ENCODE results near the gene GNG7.

GNG7 gene

DNA sequence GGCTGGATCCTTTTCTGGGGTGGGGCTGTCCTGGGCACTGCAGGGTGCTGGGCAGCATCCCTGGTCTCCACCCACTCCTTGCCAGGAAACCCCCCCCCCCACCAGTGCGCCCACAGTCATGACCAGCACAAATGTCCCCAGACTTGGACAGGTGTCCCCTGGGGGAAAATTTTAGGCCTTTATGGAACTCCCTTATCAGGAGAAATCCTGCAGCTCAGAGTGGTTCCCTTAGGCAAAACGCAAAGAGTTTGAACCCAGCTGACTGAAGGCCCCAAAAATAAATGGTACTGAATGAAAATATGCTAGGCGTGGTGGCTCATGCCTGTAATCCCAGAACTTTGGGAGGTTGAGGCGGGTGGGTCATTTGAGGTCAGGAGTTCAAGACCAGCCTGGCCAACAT lies 174.8 kb downstream of the GNG7 start:
- no peak overlapping the region for H3K4me2 ChIP-seq (ENCODE audit: low read length)
- 0 out of 2 replicates have a peak, but pooled peaks cover 3% of the 10 kb centered on the region for H3K27me3 ChIP-seq (ENCODE audit: low read depth, low read length)
- peaks cover 3% of the 10 kb centered on the region for H3K4me1 ChIP-seq (ENCODE audit: low read length)
- TF ChIP-seq, protein P1, sequence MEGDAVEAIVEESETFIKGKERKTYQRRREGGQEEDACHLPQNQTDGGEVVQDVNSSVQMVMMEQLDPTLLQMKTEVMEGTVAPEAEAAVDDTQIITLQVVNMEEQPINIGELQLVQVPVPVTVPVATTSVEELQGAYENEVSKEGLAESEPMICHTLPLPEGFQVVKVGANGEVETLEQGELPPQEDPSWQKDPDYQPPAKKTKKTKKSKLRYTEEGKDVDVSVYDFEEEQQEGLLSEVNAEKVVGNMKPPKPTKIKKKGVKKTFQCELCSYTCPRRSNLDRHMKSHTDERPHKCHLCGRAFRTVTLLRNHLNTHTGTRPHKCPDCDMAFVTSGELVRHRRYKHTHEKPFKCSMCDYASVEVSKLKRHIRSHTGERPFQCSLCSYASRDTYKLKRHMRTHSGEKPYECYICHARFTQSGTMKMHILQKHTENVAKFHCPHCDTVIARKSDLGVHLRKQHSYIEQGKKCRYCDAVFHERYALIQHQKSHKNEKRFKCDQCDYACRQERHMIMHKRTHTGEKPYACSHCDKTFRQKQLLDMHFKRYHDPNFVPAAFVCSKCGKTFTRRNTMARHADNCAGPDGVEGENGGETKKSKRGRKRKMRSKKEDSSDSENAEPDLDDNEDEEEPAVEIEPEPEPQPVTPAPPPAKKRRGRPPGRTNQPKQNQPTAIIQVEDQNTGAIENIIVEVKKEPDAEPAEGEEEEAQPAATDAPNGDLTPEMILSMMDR (IDR thresholded peaks at IDR 0.05; ENCODE audit: low read depth, low read length) = no peak
- no peak for TF ChIP-seq EZH2phosphoT487 (IDR thresholded peaks at IDR 0.05; ENCODE audit: low read depth)
- no peak overlapping the region for H3K9ac ChIP-seq (ENCODE audit: low read length)
- no peaks in the 10 kb centered on the region for H3K9me3 ChIP-seq (ENCODE audit: insufficient read depth, low read length)
- no peak overlapping the region for H3K27ac ChIP-seq (ENCODE audit: low read length)
- no peaks in the 10 kb centered on the region for H4K20me1 ChIP-seq (ENCODE audit: insufficient read depth, low read length)
- H2AFZ ChIP-seq (ENCODE audit: low read depth, low read length) = no peak overlapping the region
- H3K36me3 ChIP-seq (replicated peaks; ENCODE audit: low read depth, low read length) = no peaks in the 10 kb centered on the region
- H3K4me3 ChIP-seq (ENCODE audit: low read length) = no peak overlapping the region
- H3K79me2 ChIP-seq (ENCODE audit: low read length) = no peaks in the 10 kb centered on the region

- Histone ChIP-seq H3K9me3 (ENCODE audit: insufficient read depth, low read length) (no peaks in the 10 kb centered on the region), H3K4me2 (ENCODE audit: low read length) (no peak overlapping the region), H3K4me1 (ENCODE audit: low read length) (peaks cover 5% of the 10 kb centered on the region), H2AFZ (ENCODE audit: low read depth, low read length) (no peak overlapping the region), H3K79me2 (ENCODE audit: low read length) (no peaks in the 10 kb centered on the region), H4K20me1 (ENCODE audit: insufficient read depth, low read length) (no peaks in the 10 kb centered on the region), H3K9ac (ENCODE audit: low read length) (no peak overlapping the region), H3K27me3 (ENCODE audit: low read depth, low read length) (no peaks in the 10 kb centered on the region), H3K4me3 (ENCODE audit: low read length) (no peak overlapping the region), H3K36me3 (replicated peaks; ENCODE audit: low read depth, low read length) (no peaks in the 10 kb centered on the region), H3K27ac (ENCODE audit: low read length) (no peak overlapping the region)
- TF ChIP-seq, protein P1 (IDR thresholded peaks at IDR 0.05; ENCODE audit: low read depth, low read length) = no peak
- no peak for TF ChIP-seq EZH2phosphoT487 (IDR thresholded peaks at IDR 0.05; ENCODE audit: low read depth)
These were observed 175.3 kb downstream of the GNG7 start for GRCh38 chr19:2527171-2527570.

DNA sequence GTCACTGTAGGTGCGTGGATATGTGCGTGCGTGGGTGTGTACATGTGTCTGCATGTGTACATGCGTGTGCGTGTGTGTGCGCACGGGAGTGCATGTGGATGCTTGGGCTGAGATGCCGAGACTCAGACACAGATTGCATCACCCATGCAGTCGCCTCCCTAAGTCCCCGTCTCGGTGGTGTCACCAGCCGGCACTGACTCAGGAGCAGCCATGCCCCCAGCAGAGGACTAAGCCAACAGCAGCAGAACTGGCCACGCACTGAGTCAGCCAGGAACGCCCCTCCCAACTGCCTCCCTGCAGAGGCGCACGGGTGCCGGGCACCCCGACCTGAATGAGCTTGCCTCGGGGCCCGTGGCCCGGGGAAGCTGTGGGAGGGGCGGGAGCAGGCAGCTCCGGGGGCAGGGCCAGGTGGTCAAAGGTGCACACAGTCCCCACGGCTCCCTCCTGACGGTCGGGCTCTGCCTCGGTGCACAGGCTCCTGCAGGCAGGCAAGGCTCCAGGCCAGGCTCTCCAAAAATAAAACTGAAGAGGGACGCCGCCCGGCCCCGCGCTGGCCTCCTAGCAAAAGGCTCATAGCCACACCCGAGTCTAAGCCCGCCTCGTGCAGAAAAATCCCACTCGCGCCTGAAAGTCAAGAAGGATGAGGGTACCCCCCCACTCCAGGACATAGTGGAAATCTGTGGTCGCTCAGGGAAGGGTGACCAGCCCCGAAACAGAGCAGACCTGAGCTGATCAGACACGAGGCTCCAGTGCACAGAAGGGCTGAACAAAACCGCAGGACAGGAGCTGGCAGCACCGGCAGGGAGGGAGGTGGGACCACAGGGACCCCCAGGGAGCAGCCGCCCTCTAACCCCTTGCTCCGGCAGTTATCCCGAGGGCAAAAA lies 177.4 kb downstream of the GNG7 start:
- TF ChIP-seq, protein P1 (IDR thresholded peaks at IDR 0.05; ENCODE audit: low read depth, low read length) = no peak
- no peak for TF ChIP-seq EZH2phosphoT487 (IDR thresholded peaks at IDR 0.05; ENCODE audit: low read depth)
- Histone ChIP-seq H3K4me3 (ENCODE audit: low read length) (no peak overlapping the region), H3K4me2 (ENCODE audit: low read length) (no peak overlapping the region), H3K9ac (ENCODE audit: low read length) (no peak overlapping the region), H3K36me3 (replicated peaks; ENCODE audit: low read depth, low read length) (no peaks in the 10 kb centered on the region), H3K27ac (ENCODE audit: low read length) (no peak overlapping the region), H2AFZ (ENCODE audit: low read depth, low read length) (no peak overlapping the region), H3K4me1 (ENCODE audit: low read length) (peaks cover 5% of the 10 kb centered on the region), H3K79me2 (ENCODE audit: low read length) (no peaks in the 10 kb centered on the region), H4K20me1 (ENCODE audit: insufficient read depth, low read length) (no peaks in the 10 kb centered on the region), H3K27me3 (ENCODE audit: low read depth, low read length) (no peaks in the 10 kb centered on the region), H3K9me3 (ENCODE audit: insufficient read depth, low read length) (no peaks in the 10 kb centered on the region)

GRCh38 chr19:2524361-2524839 lies 178.1 kb downstream of the GNG7 start:
- Histone ChIP-seq H3K4me2 (ENCODE audit: low read length) (no peak overlapping the region), H3K36me3 (replicated peaks; ENCODE audit: low read depth, low read length) (no peaks in the 10 kb centered on the region), H3K27ac (ENCODE audit: low read length) (no peak overlapping the region), H4K20me1 (ENCODE audit: insufficient read depth, low read length) (no peaks in the 10 kb centered on the region), H3K79me2 (ENCODE audit: low read length) (no peaks in the 10 kb centered on the region), H2AFZ (ENCODE audit: low read depth, low read length) (no peak overlapping the region), H3K9ac (ENCODE audit: low read length) (no peak overlapping the region), H3K9me3 (ENCODE audit: insufficient read depth, low read length) (no peaks in the 10 kb centered on the region), H3K27me3 (ENCODE audit: low read depth, low read length) (no peaks in the 10 kb centered on the region), H3K4me3 (ENCODE audit: low read length) (no peak overlapping the region), H3K4me1 (ENCODE audit: low read length) (peaks cover 5% of the 10 kb centered on the region)
- TF ChIP-seq, protein P1 (IDR thresholded peaks at IDR 0.05; ENCODE audit: low read depth, low read length) = no peak
- no peak for TF ChIP-seq EZH2phosphoT487 (IDR thresholded peaks at IDR 0.05; ENCODE audit: low read depth)
